NCI-H524 treated with DMSO at 0.1 percent for 48 hours (cell line): Measurements from ENCODE around the gene KRTAP5-2.

Experiments
- DNase-seq: peaks from one replicate; lab custom pipeline; 2025; lab: John Stamatoyannopoulos, UW

KRTAP5-2 gene

GRCh38 chr11:1567052-1567720, 30.9 kb downstream of the KRTAP5-2 start:
- DNase-seq = no peak

GRCh38 chr11:1566381-1567051, 31.6 kb downstream of the KRTAP5-2 start:
- DNase-seq = no peak

- no peak for DNase-seq
Measured at GRCh38 chr11:1565904-1566247, 32.2 kb downstream of the KRTAP5-2 start.

GRCh38 chr11:1565173-1565903, 32.8 kb downstream of the KRTAP5-2 start:
- no peak for DNase-seq

- peak; percentile 35 for DNase-seq
Measured at GRCh38 chr11:1564535-1565172, 33.4 kb downstream of the KRTAP5-2 start.

- peak; percentile 44 for DNase-seq
Measured at GRCh38 chr11:1563697-1564534, 34.2 kb downstream of the KRTAP5-2 start.

GRCh38 chr11:1563149-1563638, 34.9 kb downstream of the KRTAP5-2 start:
- DNase-seq = no peak

GRCh38 chr11:1562469-1563148, 35.5 kb downstream of the KRTAP5-2 start:
- DNase-seq = no peak

- DNase-seq = no peak
Measured at GRCh38 chr11:1561955-1562354, 36.1 kb downstream of the KRTAP5-2 start.

- DNase-seq = no peak
Measured at GRCh38 chr11:1561266-1561665, 36.8 kb downstream of the KRTAP5-2 start.

- DNase-seq = no peak
Measured at GRCh38 chr11:1560649-1561251, 37.3 kb downstream of the KRTAP5-2 start.

- DNase-seq = no peak
Measured at GRCh38 chr11:1560002-1560648, 38.0 kb downstream of the KRTAP5-2 start.

- DNase-seq = no peak
Measured at GRCh38 chr11:1559111-1559951, 38.8 kb downstream of the KRTAP5-2 start.

GRCh38 chr11:1558775-1559110, 39.4 kb downstream of the KRTAP5-2 start:
- DNase-seq = no peak

- DNase-seq = no peak
Measured at GRCh38 chr11:1557904-1558774, 40.0 kb downstream of the KRTAP5-2 start.

- DNase-seq = no peak
Measured at GRCh38 chr11:1557051-1557884, 40.8 kb downstream of the KRTAP5-2 start.

- DNase-seq = no peak
Measured at GRCh38 chr11:1556278-1556902, 41.7 kb downstream of the KRTAP5-2 start.
